GM20431 (cell line): ENCODE results near the gene SLC35F3.
"Not testable (repeated sequence)": the region's sequence is repeated elsewhere in the genome, so short reads cannot be mapped to it uniquely, and the experiment has no call there.

ENCODE experiments used
- in situ Hi-C: fragments of 300-500 bp; cut with MseI, MboI; formaldehyde crosslinking; loops from one replicate; pipeline ENCODE4 v1.15.0; 2020; ENCODE audit warnings: low sequenced_read_pairs; ENCODE audit not compliant: unreplicated experiment

Gene SLC35F3

GRCh38 chr1:234322097-234322496 lies 417.6 kb downstream of the SLC35F3 start:
- in situ Hi-C loops: loop anchor here (25.0 kb wide), 1 partner anchor 110 kb away; no protein-coding TSS in a partner anchor

GRCh38 chr1:234322979-234323378 lies 418.5 kb downstream of the SLC35F3 start:
- in situ Hi-C loops: loop anchor here (25.0 kb wide), 1 partner anchor 111 kb away; no protein-coding TSS in a partner anchor

GRCh38 chr1:234324821-234325220 lies 420.3 kb downstream of the SLC35F3 start:
- in situ Hi-C loops: loop anchor here (25.0 kb wide), 1 partner anchor 113 kb away; no protein-coding TSS in a partner anchor

GRCh38 chr1:234325878-234326496 lies 421.5 kb downstream of the SLC35F3 start:
- in situ Hi-C loops: no loop called here

- in situ Hi-C loops: no loop called here
These were observed 422.3 kb downstream of the SLC35F3 start for GRCh38 chr1:234326497-234327366.

- in situ Hi-C loops: no loop called here
These were observed 423.2 kb downstream of the SLC35F3 start for GRCh38 chr1:234327577-234328164.

GRCh38 chr1:234330843-234331215 lies 426.4 kb downstream of the SLC35F3 start:
- in situ Hi-C loops: no loop called here

GRCh38 chr1:234331507-234331906 lies 427.0 kb downstream of the SLC35F3 start:
- in situ Hi-C loops: no loop called here

- in situ Hi-C loops: no loop called here
These were observed 431.9 kb downstream of the SLC35F3 start for GRCh38 chr1:234336359-234336758.

GRCh38 chr1:234337233-234337632 lies 432.8 kb downstream of the SLC35F3 start:
- in situ Hi-C loops: no loop called here

- in situ Hi-C loops: no loop called here
These were observed 436.1 kb downstream of the SLC35F3 start for GRCh38 chr1:234340528-234340927.

- in situ Hi-C loops: no loop called here
These were observed 438.3 kb downstream of the SLC35F3 start for GRCh38 chr1:234342774-234343173.

- in situ Hi-C loops: no loop called here
These were observed 440.8 kb downstream of the SLC35F3 start for GRCh38 chr1:234345237-234345636.

- in situ Hi-C loops: no loop called here
These were observed 444.5 kb downstream of the SLC35F3 start for GRCh38 chr1:234348964-234349363.

- in situ Hi-C loops: no loop called here
These were observed 451.5 kb downstream of the SLC35F3 start for GRCh38 chr1:234355782-234356510.

GRCh38 chr1:234356615-234357269 lies 452.3 kb downstream of the SLC35F3 start:
- in situ Hi-C loops: not testable (repeated sequence)

GRCh38 chr1:234357831-234358230 lies 453.4 kb downstream of the SLC35F3 start:
- in situ Hi-C loops: no loop called here

- in situ Hi-C loops: no loop called here
These were observed 456.7 kb downstream of the SLC35F3 start for GRCh38 chr1:234361102-234361603.

- in situ Hi-C loops: no loop called here
These were observed 458.1 kb downstream of the SLC35F3 start for GRCh38 chr1:234362558-234362957.
